ENCODE results near the gene LUZP2.
"Not testable (repeated sequence)": the region's sequence is repeated elsewhere in the genome, so short reads cannot be mapped to it uniquely, and the experiment has no call there.

Gene LUZP2

GRCh38 chr11:24819006-24819405 lies 322.2 kb downstream of the LUZP2 start:
- no peak for DNase-seq (ENCODE audit: low read depth in 2 of 2)

- no peak for DNase-seq (ENCODE audit: low read depth in 2 of 2)
Measured at GRCh38 chr11:24819863-24820434, 323.1 kb downstream of the LUZP2 start.

- no peak for DNase-seq (ENCODE audit: low read depth in 2 of 2)
Measured at GRCh38 chr11:24820541-24820940, 323.7 kb downstream of the LUZP2 start.

GRCh38 chr11:24828938-24829605 lies 332.2 kb downstream of the LUZP2 start:
- no peak for DNase-seq (ENCODE audit: low read depth in 2 of 2)

GRCh38 chr11:24833573-24833972 lies 336.7 kb downstream of the LUZP2 start:
- no peak for DNase-seq (ENCODE audit: low read depth in 2 of 2)

- DNase-seq (ENCODE audit: low read depth in 2 of 2): no peak
Measured at GRCh38 chr11:24837112-24837511, 340.3 kb downstream of the LUZP2 start.

- no peak for DNase-seq (ENCODE audit: low read depth in 2 of 2)
Measured at GRCh38 chr11:24842308-24842707, 345.5 kb downstream of the LUZP2 start.

GRCh38 chr11:24844406-24844805 lies 347.6 kb downstream of the LUZP2 start:
- no peak for DNase-seq (ENCODE audit: low read depth in 2 of 2)

GRCh38 chr11:24848857-24849256 lies 352.0 kb downstream of the LUZP2 start:
- no peak for DNase-seq (ENCODE audit: low read depth in 2 of 2)

- no peak for DNase-seq (ENCODE audit: low read depth in 2 of 2)
Measured at GRCh38 chr11:24855951-24856350, 359.1 kb downstream of the LUZP2 start.

GRCh38 chr11:24859801-24860300 lies 363.0 kb downstream of the LUZP2 start:
- no peak for DNase-seq (ENCODE audit: low read depth in 2 of 2)

GRCh38 chr11:24861440-24861839 lies 364.6 kb downstream of the LUZP2 start:
- DNase-seq (ENCODE audit: low read depth in 2 of 2): no peak

- no peak for DNase-seq (ENCODE audit: low read depth in 2 of 2)
Measured at GRCh38 chr11:24866743-24867142, 369.9 kb downstream of the LUZP2 start.

- no peak for DNase-seq (ENCODE audit: low read depth in 2 of 2)
Measured at GRCh38 chr11:24870048-24870447, 373.2 kb downstream of the LUZP2 start.

GRCh38 chr11:24872186-24872585 lies 375.3 kb downstream of the LUZP2 start:
- DNase-seq (ENCODE audit: low read depth in 2 of 2): no peak

- DNase-seq (ENCODE audit: low read depth in 2 of 2): no peak
Measured at GRCh38 chr11:24872651-24873311, 375.9 kb downstream of the LUZP2 start.

- DNase-seq (ENCODE audit: low read depth in 2 of 2): no peak
Measured at GRCh38 chr11:24880962-24881361, 384.1 kb downstream of the LUZP2 start.

- no peak for DNase-seq (ENCODE audit: low read depth in 2 of 2)
Measured at GRCh38 chr11:24885580-24886173, 388.8 kb downstream of the LUZP2 start.

- no peak for DNase-seq (ENCODE audit: low read depth in 2 of 2)
Measured at GRCh38 chr11:24886880-24887619, 390.2 kb downstream of the LUZP2 start.

GRCh38 chr11:24890426-24890825 lies 393.6 kb downstream of the LUZP2 start:
- no peak for DNase-seq (ENCODE audit: low read depth in 2 of 2)

- not testable (repeated sequence) for DNase-seq (ENCODE audit: low read depth in 2 of 2)
Measured at GRCh38 chr11:24891845-24892492, 395.1 kb downstream of the LUZP2 start.

Data from stimulated activated CD4-positive, alpha-beta T cell treated with anti-CD3 and anti-CD28 coated beads, Interleukin-15, amount 100 ng/mL, for 48 hours (primary cell).